ENCODE data around the gene GADL1.

GRCh38 chr3:30932513-30933098 is 38.1 kb upstream of the GADL1 start:
- TF ChIP-seq CTCF (IDR thresholded peaks at IDR 0.05; ENCODE audit: low read length) = no peak
- TF ChIP-seq EZH2 (optimal IDR thresholded peaks at IDR 0.05; ENCODE audit: low read depth, low read length) = no peak
- no peak for TF ChIP-seq EZH2phosphoT487 (IDR thresholded peaks at IDR 0.05; ENCODE audit: low read length)
